Astrocyte of the spinal cord (primary cell): Measurements from ENCODE around the gene NCOR2.

Source experiments
- DNase-seq: peaks from one replicate; pipeline ENCODE4 v3.0.0; 2011; ENCODE audit warnings: low read depth, low spot score
- H3K4me3 ChIP-seq: 2 replicates; pipeline ENCODE4 v1.5.1; 2011; ENCODE audit warnings: low read depth, mild to moderate bottlenecking, low read length, moderate library complexity
- CTCF ChIP-seq: IDR thresholded peaks from 2 replicates; pipeline ENCODE4 v1.5.1; 2012; ENCODE audit warnings: low read depth, mild to moderate bottlenecking, low read length, inconsistent platforms
- in situ Hi-C: cut with HindIII; loops from 2 replicates; pipeline ENCODE4 v1.10.0; 2017; ENCODE audit warnings: low sequenced_read_pairs

Gene NCOR2

GRCh38 chr12:124529565-124530276, 37.7 kb downstream of the NCOR2 start:
- in situ Hi-C loops, result no loop called here
- TF ChIP-seq CTCF, result no peak
- no peak overlapping the region for H3K4me3 ChIP-seq
- DNase-seq, result no peak

GRCh38 chr12:124527861-124528561, 39.4 kb downstream of the NCOR2 start:
- TF ChIP-seq CTCF, result peak; percentile 23
- DNase-seq, result peak; percentile 75
- no peak overlapping the region for H3K4me3 ChIP-seq
- in situ Hi-C loops, result no loop called here

- TF ChIP-seq CTCF, result no peak
- no peak overlapping the region for H3K4me3 ChIP-seq
- no peak for DNase-seq
- in situ Hi-C loops, result no loop called here
Observed at GRCh38 chr12:124525927-124526692, 41.3 kb downstream of the NCOR2 start.

GRCh38 chr12:124525455-124525854, 42.0 kb downstream of the NCOR2 start:
- no peak for TF ChIP-seq CTCF
- DNase-seq, result no peak
- H3K4me3 ChIP-seq, result no peak overlapping the region
- in situ Hi-C loops, result no loop called here

- TF ChIP-seq CTCF, result no peak
- peak; percentile 77 for DNase-seq
- no peak overlapping the region for H3K4me3 ChIP-seq
- in situ Hi-C loops, result no loop called here
Observed at GRCh38 chr12:124524231-124524925, 43.0 kb downstream of the NCOR2 start.

GRCh38 chr12:124523071-124523470, 44.3 kb downstream of the NCOR2 start:
- H3K4me3 ChIP-seq, result no peak overlapping the region
- in situ Hi-C loops, result no loop called here
- DNase-seq, result no peak
- TF ChIP-seq CTCF, result no peak
